ENCODE measurements around the gene HTT. TPM values are rescaled to one million over a fixed set of nuclear protein-coding genes. Genes with fewer than 3 reads are reported as not detected.

HTT gene
- total RNA-seq, 1 experiment from 2014 or later = 64.4 TPM

- Histone ChIP-seq H3T11ph (ENCODE audit: low read length) (no peak overlapping the region), H3K23ac (ENCODE audit: insufficient read length, low read depth, low read length) (no peak overlapping the region), H3K79me2 (ENCODE audit: insufficient read depth, low read length) (no peaks in the 10 kb centered on the region; the same call in 1 of the 2 replicates), H3K14ac (ENCODE audit: insufficient read depth, low read length) (no peak overlapping the region), H4K20me1 (ENCODE audit: control insufficient read depth, insufficient read depth, insufficient read length) (no peaks in the 10 kb centered on the region), H3K23me2 (ENCODE audit: insufficient read length, low read depth, low read length, poor library complexity, severe bottlenecking) (no peaks in the 10 kb centered on the region), H3K9ac (ENCODE audit: extremely low read depth, insufficient read length, low read length) (no peak overlapping the region), H4K8ac (replicated peaks; ENCODE audit: insufficient read length, low read depth, low read length) (no peak overlapping the region), H4K5ac (ENCODE audit: insufficient read length, low read depth, low read length) (no peak overlapping the region), H2BK20ac (ENCODE audit: low read depth, low read length, poor library complexity, severe bottlenecking) (no peak overlapping the region), H3K4me1 (ENCODE audit: insufficient read depth, low read length) (no peaks in the 10 kb centered on the region), H3K27me3 (ENCODE audit: insufficient read depth, low read length) (no peaks in the 10 kb centered on the region), H2BK120ac (ENCODE audit: low read depth, low read length, poor library complexity, severe bottlenecking) (no peak overlapping the region), H2AFZ (ENCODE audit: low read length) (no peak overlapping the region), H3K4me2 (ENCODE audit: insufficient read depth, insufficient read length, low read length) (no peak overlapping the region), H4K91ac (ENCODE audit: insufficient read length, low read depth, low read length) (no peak overlapping the region), H3K27ac (ENCODE audit: insufficient read length, low read depth, low read length) (no peak overlapping the region), H2AK5ac (ENCODE audit: insufficient read length, low read length) (no peak overlapping the region), H3K56ac (ENCODE audit: insufficient read length, low read depth, low read length) (no peak overlapping the region), H2BK12ac (ENCODE audit: insufficient read length, low read depth, low read length) (no peak overlapping the region), H3K18ac (ENCODE audit: insufficient read length, low read depth, low read length) (no peak overlapping the region), H3K4ac (ENCODE audit: low read depth, low read length) (no peak overlapping the region), H2BK15ac (ENCODE audit: low read depth, low read length) (no peak overlapping the region), H3K9me3 (ENCODE audit: control insufficient read depth, low read depth, low read length) (no peaks in the 10 kb centered on the region), H3K79me1 (ENCODE audit: insufficient read depth, low read depth, low read length, poor library complexity, severe bottlenecking) (no peaks in the 10 kb centered on the region), H2BK5ac (ENCODE audit: insufficient read length, low read length) (no peak overlapping the region)
- Mint-ChIP-seq H3K27me3 (ENCODE audit: low read depth) (no peaks in the 10 kb centered on the region), H3K4me1 (no peaks in the 10 kb centered on the region), H3K9me3 (peaks cover 11 to 17% of the 10 kb centered on the region in 2 experiments), H3K27ac (no peak overlapping the region), H3K4me3 (no peak overlapping the region), H3K36me3 (ENCODE audit: insufficient read depth in 1 of 3, low read depth in 3 of 3) (peaks cover 42 to 82% (median 77%) of the 10 kb centered on the region in 3 experiments)
- DNase-seq = no peak
- no peak for TF ChIP-seq CTCF (conservative IDR thresholded peaks at IDR 0.05)
- no CpG with 5 or more reads among the region's 4 CpGs for WGBS (ENCODE audit: extremely low coverage, insufficient read length, low lambda C conversion rate)
Observed at GRCh38 chr4:3157366-3157765, 82.9 kb downstream of the HTT start.
